Heart left ventricle (tissue), 16 donors: Measurements from ENCODE around the gene C1orf35. TPM values are rescaled to one million over a fixed set of nuclear protein-coding genes. Genes with fewer than 3 reads are reported as not detected.

Experiments
- ATAC-seq, 4 donors: fragments of 200-7000 bp; cut with Tn5 transposase; one replicate each; pipeline ENCODE4 v1.9.1; 2020 to 2022; ENCODE audit warnings: moderate library complexity in 4 of 4, mild to moderate bottlenecking in 3 of 4, moderate number of reproducible peaks in 1 of 4
- DNase-seq, 5 donors: peaks; one replicate each; pipeline ENCODE4 v3.0.0-alpha.2; 2020
- H3K27ac ChIP-seq, 12 donors: fragments of 200-600 bp; sonication (generic) in 4 of 12; one replicate each; pipeline versions ENCODE4 v1.5.0 to v1.8.0; 2016 to 2022; ENCODE audit warnings: mild to moderate bottlenecking in 2 of 12
- H3K27me3 ChIP-seq, 9 donors: fragments of 200-600 bp; sonication (generic) in 2 of 9; one replicate each; pipeline versions ENCODE4 v1.5.1 to v1.8.0; 2016 to 2022; ENCODE audit warnings: mild to moderate bottlenecking in 3 of 9
- H3K36me3 ChIP-seq, 9 donors: fragments of 200-600 bp; sonication (generic) in 2 of 9; one replicate each; pipeline versions ENCODE4 v1.5.0 to v1.8.0; 2018 to 2022; ENCODE audit warnings: mild to moderate bottlenecking in 2 of 9
- H3K4me1 ChIP-seq, 12 donors: fragments of 200-600 bp; sonication (generic) in 4 of 12; one replicate each; pipeline versions ENCODE4 v1.5.0 to v1.8.0; 2016 to 2022; ENCODE audit warnings: mild to moderate bottlenecking in 3 of 12
- H3K4me3 ChIP-seq, 12 donors: fragments of 200-600 bp; sonication (generic) in 4 of 12; one replicate each; pipeline versions ENCODE4 v1.5.0 to v1.8.0; 2017 to 2022; ENCODE audit warnings: mild to moderate bottlenecking in 9 of 12, moderate library complexity in 4 of 12
- H3K9me3 ChIP-seq, 12 donors: fragments of 200-600 bp; sonication (generic) in 4 of 12; one replicate each; pipeline versions ENCODE4 v1.5.0 to v1.8.0; 2016 to 2022; ENCODE audit warnings: mild to moderate bottlenecking in 1 of 12
- POLR2A ChIP-seq, 2 donors: fragments of 450-650 bp; IDR thresholded peaks; one replicate each; pipeline ENCODE4 v1.6.1; 2017; ENCODE audit warnings: antibody characterized with exemption in 2 of 2, mild to moderate bottlenecking in 2 of 2, moderate library complexity in 2 of 2
- WGBS, 4 donors: extraction: QIAGEN DNeasy Blood & Tissue Kit in 2 of 4; methylation state at CpG; one replicate each; pipeline versions ENCODE4 v1.1.5 to v1.1.7; 2013 to 2018; 5-methylcytosine and 5-hydroxymethylcytosine counted together
- intact Hi-C, 10 donors: fragments of 100-400 bp; cut with DNase I; formaldehyde crosslinking; loops; one replicate each; pipeline versions ENCODE4 v1.11.1 to v1.14.2; 2022
- polyA plus RNA-seq, 2 donors: library from polyadenylated mRNA; stranded (reverse); fragments of 200-250 nt; gene quantifications; one replicate each; pipeline ENCODE4 v1.2.3, GENCODE V29; 2013
- total RNA-seq, 9 donors: library from RNA; depleted of rRNA in 2 of 9; stranded (reverse); fragments of >200 nt in 2 of 9; fragmentation: NEBNext Ultra II Directional in 3 of 9; extraction: Animal tissue kit (Norgen Biotek cat#: 25700) in 3 of 9; gene quantifications; one replicate each; pipeline versions ENCODE4 v1.1.0 to v1.2.4, GENCODE V29; 2016 to 2023
- TF ChIP-seq, protein P1 (sequence below), 12 donors: fragments of 200-600 bp; sonication (generic) in 4 of 12; IDR thresholded peaks; one replicate each; pipeline versions ENCODE4 v1.5.0 to v1.8.0; 2018 to 2022; ENCODE audit warnings: antibody characterized with exemption in 12 of 12, mild to moderate bottlenecking in 5 of 12
- donor health status: ischemic (EF 13 %, LVEDD 7.1; RV severe dilation, severe dysfunction).
- donor health status: healthy with polysubstance abuse.
- donor health status: DM: no; HTN: yes; CAD: no.
- donor health status: DM: no; HTN: no; CAD: no.
- donor health status: ischemic (EF 25% LVEDD 6.9; RV normal size, moderate dysfunction).
- donor health status: ischemic (EF 25% LVEDD 5.7; RV mildly dilated, moderate dysfunction).
- donor health status: healthy.
- donor health status: DM: yes; HTN: yes; CAD: no.
- donor health status: ischemic (EF 35%, LVEDD 5.7; RV mildly dilated, moderate dysfunction).
- donor health status: nonischemic (EF 11% LVEDD 7.7; RV severe dilation, severe dysfunction).
- donor health status: DM: yes; HTN: yes; CAD: no.
- donor health status: PGD.
- donor health status: ischemic (EF 29% LVEDD 5.4; RV normal size, mild dysfunction).
- donor health status: nonischemic (EF 23%, LVEDD 6.1; RV moderate dilation, normal function).

C1orf35 gene
- total and polyA plus RNA-seq, 11 donors = 6.2 to 9.8 (median 7.7) TPM

DNA sequence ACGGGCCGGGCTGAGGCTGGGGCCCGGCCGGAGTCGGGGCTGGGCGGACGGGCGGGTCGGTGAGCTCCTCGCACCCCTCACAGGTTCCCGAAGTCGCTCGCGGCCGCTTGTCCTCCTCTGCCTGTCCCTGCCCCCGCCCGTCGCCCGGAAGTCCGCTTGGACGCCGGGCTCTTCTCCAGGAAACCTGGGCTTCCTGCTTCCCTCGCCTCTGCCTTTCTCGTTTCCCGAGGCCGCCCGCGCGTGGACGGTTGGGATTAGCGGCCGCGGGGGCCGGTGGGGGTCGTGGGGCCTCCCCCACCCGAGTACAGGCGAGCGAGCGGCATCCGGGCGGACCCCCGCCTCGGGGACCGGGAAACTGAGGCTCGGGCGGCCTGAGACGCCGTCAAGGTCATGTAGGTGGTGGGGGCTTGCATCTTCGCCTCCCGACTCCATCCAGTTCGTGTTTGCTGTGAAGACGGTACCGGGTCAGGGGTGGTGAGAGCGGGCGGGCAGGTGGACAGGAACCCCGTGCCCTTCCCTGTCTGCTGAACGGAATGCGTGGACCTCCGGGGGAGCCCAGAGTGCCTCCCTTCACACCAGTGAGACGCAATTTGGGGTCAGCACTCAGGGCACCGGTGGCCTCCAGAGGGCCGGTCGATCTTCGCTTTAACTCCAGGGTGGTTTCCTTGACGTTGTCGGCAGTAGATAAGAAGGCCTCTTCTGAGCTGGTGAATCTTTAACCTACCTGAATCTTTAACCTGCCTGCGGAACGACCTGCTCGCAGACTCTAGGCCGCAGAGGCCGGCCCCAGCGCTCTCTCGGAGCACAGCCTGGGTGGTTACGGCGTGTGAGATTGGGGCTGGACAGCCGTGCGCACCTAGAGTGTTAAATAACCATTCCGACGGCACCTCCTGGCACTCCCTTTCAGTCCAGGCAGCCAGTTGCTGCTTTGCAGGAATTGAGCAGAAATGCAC lies 19.9 kb downstream of the C1orf35 start:
- H3K36me3 ChIP-seq = peaks cover 0 to 7% (median 0%) of the 10 kb centered on the region in 9 donors
- WGBS, 4 donors = 0 to 1% (median 0%) methylated on average over 23 to 79 of the region's 79 CpGs
- intact Hi-C loops = loop anchor here in 5 of 10 donors (2.0 to 10.0 kb wide), 4 partner anchors 20 to 321 kb away; partner anchors contain the start of genes MRPL55 (in 3 of the 5) and C1orf35 (in 1 of the 5)
- TF ChIP-seq, protein P1, sequence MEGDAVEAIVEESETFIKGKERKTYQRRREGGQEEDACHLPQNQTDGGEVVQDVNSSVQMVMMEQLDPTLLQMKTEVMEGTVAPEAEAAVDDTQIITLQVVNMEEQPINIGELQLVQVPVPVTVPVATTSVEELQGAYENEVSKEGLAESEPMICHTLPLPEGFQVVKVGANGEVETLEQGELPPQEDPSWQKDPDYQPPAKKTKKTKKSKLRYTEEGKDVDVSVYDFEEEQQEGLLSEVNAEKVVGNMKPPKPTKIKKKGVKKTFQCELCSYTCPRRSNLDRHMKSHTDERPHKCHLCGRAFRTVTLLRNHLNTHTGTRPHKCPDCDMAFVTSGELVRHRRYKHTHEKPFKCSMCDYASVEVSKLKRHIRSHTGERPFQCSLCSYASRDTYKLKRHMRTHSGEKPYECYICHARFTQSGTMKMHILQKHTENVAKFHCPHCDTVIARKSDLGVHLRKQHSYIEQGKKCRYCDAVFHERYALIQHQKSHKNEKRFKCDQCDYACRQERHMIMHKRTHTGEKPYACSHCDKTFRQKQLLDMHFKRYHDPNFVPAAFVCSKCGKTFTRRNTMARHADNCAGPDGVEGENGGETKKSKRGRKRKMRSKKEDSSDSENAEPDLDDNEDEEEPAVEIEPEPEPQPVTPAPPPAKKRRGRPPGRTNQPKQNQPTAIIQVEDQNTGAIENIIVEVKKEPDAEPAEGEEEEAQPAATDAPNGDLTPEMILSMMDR (IDR thresholded peaks at IDR 0.05) = no peak
- TF ChIP-seq POLR2A (IDR thresholded peaks at IDR 0.05) = no peak
- peak overlapping the region; percentile 95 to 100 (median 99) for H3K27ac ChIP-seq
- peaks cover 35 to 65% (median 56%) of the 10 kb centered on the region in 12 donors for H3K4me1 ChIP-seq
- ATAC-seq (peak in 3 of 4 donors; percentile 13 to 32 (median 20)), DNase-seq (peak; percentile 73 to 87 (median 78))
- H3K27me3 ChIP-seq = no peaks in the 10 kb centered on the region
- H3K9me3 ChIP-seq = no peaks in the 10 kb centered on the region
- peak overlapping the region; percentile 67 to 100 (median 96) for H3K4me3 ChIP-seq

DNA sequence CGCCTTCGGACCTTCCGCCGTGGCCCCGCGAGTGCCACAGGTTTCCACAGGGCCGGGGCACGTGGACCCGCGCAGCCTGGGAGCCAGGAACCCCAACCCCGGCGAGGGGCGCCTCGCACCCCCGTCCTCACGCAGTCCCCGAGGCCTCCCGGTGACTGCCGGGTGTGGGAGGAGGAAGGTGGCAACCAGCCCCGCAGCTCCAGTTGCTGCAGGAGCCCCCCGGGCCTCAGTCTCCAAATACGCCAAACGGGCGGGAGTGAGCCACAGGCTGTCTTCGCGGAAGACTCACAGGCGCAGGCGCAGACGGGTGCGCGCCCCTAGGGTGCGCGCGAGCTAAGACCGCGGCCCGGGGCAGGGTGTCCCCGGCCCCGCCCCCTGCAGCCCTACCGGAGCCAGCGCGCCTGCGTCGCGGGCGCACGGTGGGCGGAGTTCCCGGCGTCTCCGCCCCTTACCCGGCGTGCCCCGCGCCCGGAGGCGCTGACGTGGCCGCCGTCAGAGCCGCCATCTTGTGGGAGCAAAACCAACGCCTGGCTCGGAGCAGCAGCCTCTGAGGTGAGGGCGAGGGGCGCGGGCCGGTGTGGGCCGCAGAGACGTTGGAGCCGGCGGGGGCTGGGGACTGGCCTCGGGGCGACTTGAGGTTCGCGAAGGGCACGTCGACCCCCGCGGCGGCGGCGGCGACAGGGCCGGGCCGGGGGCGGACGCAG lies 20.8 kb downstream of the C1orf35 start, which contains the start of gene ARF1:
Gene ARF1, plus strand, starts transcription at position 495 of the 704 bp plus-strand sequence. CDS start 14,407 bp downstream, outside the sequence.
- H3K27me3 ChIP-seq = no peaks in the 10 kb centered on the region
- peaks cover 28 to 60% (median 48%) of the 10 kb centered on the region in 12 donors for H3K4me1 ChIP-seq
- no peaks in the 10 kb centered on the region for H3K9me3 ChIP-seq
- intact Hi-C loops = loop anchor here in 5 of 10 donors (2.0 to 10.0 kb wide), 4 partner anchors 20 to 320 kb away; partner anchors contain the start of genes MRPL55 (in 3 of the 5) and C1orf35 (in 1 of the 5)
- ATAC-seq (peak; percentile 88 to 95 (median 94)), DNase-seq (peak; percentile 93 to 96 (median 93))
- peaks cover 0 to 3% (median 0%) of the 10 kb centered on the region in 9 donors for H3K36me3 ChIP-seq
- H3K27ac ChIP-seq = peak within 1 kb of the TSS; percentile 95 to 100 (median 99)
- H3K4me3 ChIP-seq = peak within 1 kb of the TSS; percentile 67 to 100 (median 96)
- TF ChIP-seq, protein P1 (IDR thresholded peaks at IDR 0.05) = peak in 6 of 12 donors; percentile 19 to 45 (median 30)
- TF ChIP-seq POLR2A (IDR thresholded peaks at IDR 0.05) = peak; percentile 67 to 90
- WGBS, 4 donors = 0 to 2% (median 1%) methylated on average over 20 to 87 of the region's 87 CpGs

DNA sequence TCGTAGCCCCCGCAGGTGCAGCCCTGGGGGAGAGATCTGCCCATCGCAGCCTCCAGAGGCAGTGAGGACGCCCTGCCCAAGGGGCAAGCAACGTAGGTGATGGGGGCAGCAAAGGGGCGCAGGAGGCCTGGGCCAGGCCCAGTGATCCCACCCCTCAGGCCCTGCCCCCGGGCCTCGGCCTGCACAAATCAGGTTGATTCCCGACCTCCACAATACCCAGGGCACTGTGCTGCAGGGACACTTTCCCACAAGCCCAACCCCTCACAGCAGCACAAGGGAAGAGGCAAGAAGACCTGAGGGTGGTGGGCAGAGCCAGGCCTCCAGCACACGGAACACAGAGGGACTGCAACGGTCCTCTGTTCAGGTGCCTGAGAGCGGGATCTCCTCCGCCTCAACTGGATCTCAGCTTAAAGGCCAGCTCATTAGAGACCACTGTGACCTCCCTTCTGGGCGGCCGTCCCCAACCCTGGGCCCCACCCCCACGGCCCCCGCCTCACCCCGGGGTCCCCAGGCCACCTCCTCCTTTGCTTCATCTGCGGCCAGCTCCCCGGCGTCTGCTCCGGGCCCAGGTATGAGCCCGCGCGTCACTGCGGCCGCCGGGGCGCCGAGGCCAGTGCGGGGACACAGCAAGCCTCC lies 21.4 kb downstream of the C1orf35 start:
- no peaks in the 10 kb centered on the region for H3K9me3 ChIP-seq
- peak in 2 of 4 donors; percentile 1 to 6 for ATAC-seq
- H3K36me3 ChIP-seq = peaks cover 0 to 3% (median 0%) of the 10 kb centered on the region in 9 donors
- no peak for TF ChIP-seq POLR2A (IDR thresholded peaks at IDR 0.05)
- TF ChIP-seq, protein P1 (IDR thresholded peaks at IDR 0.05) = no peak
- H3K4me3 ChIP-seq = peak overlapping the region; percentile 67 to 100 (median 96)
- peak overlapping the region in 11 of 12 donors; percentile 73 to 100 (median 99) for H3K27ac ChIP-seq
- 12 to 23% (median 15%) methylated on average over 14 to 31 of the region's 31 CpGs for WGBS, 4 donors
- peak in 3 of 5 donors; percentile 39 to 62 (median 48) for DNase-seq
- intact Hi-C loops = loop anchor here in 5 of 10 donors (2.0 to 10.0 kb wide), 4 partner anchors 21 to 319 kb away; partner anchors contain the start of genes MRPL55 (in 3 of the 5) and C1orf35 (in 1 of the 5)
- peaks cover 21 to 53% (median 41%) of the 10 kb centered on the region in 12 donors for H3K4me1 ChIP-seq
- H3K27me3 ChIP-seq = no peaks in the 10 kb centered on the region
